ENCODE measurements around the gene TUBB2A.
A peak's percentile ranks its signal among the peaks of the same experiment; 100 is the strongest.
"Not testable (repeated sequence)": the region's sequence is repeated elsewhere in the genome, so short reads cannot be mapped to it uniquely, and the experiment has no call there.

The TUBB2A gene

GRCh38 chr6:3139090-3139903 lies 18.0 kb downstream of the TUBB2A start:
- no peaks in the 10 kb centered on the region for H3K27me3 Mint-ChIP-seq
- H3K4me3 Mint-ChIP-seq = no peak overlapping the region
- H3K4me1 Mint-ChIP-seq = no peaks in the 10 kb centered on the region
- H3K27ac Mint-ChIP-seq (ENCODE audit: low read depth) = no peak overlapping the region
- no peak for ATAC-seq (replicated peaks; ENCODE audit: extremely low read depth, poor library complexity, severe bottlenecking)
- DNase-seq (ENCODE audit: low spot score in 2 of 2) = no peak
- peaks cover 4% of the 10 kb centered on the region for H3K36me3 Mint-ChIP-seq (ENCODE audit: insufficient read depth)
- no peaks in the 10 kb centered on the region for H3K9me3 Mint-ChIP-seq

- Mint-ChIP-seq H3K4me1 (no peaks in the 10 kb centered on the region), H3K27me3 (no peaks in the 10 kb centered on the region), H3K9me3 (no peaks in the 10 kb centered on the region), H3K27ac (ENCODE audit: low read depth) (no peak overlapping the region), H3K4me3 (no peak overlapping the region), H3K36me3 (ENCODE audit: insufficient read depth) (peaks cover 4% of the 10 kb centered on the region)
- DNase-seq (ENCODE audit: low spot score in 2 of 2) (no peak), ATAC-seq (replicated peaks; ENCODE audit: extremely low read depth, poor library complexity, severe bottlenecking) (no peak)
Observed at GRCh38 chr6:3138341-3138740, 19.0 kb downstream of the TUBB2A start.

DNA sequence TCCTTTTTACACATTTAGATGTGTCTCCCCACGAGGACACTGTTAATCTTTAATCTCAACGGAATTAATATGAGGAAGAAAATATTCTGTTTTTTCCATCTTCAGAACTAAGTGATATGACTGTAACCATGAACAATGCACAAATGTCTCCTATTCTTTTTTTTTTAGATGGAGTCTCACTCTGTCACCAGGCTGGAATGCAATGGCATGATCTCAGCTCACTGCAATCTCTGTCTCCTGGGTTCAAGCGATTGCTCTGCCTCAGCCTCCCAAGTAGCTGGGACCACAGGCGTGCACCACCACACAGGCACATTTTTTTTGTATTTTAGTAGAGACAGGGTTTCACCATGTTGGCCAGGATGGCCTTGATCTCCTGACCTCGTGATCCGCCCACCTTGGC lies 19.5 kb downstream of the TUBB2A start:
- not testable (repeated sequence) for DNase-seq (ENCODE audit: low spot score in 2 of 2); H3K9me3 Mint-ChIP-seq; H3K4me3 Mint-ChIP-seq; ATAC-seq (replicated peaks; ENCODE audit: extremely low read depth, poor library complexity, severe bottlenecking); H3K27ac Mint-ChIP-seq (ENCODE audit: low read depth); H3K36me3 Mint-ChIP-seq (ENCODE audit: insufficient read depth); H3K27me3 Mint-ChIP-seq; H3K4me1 Mint-ChIP-seq

- Mint-ChIP-seq H3K27me3 (no peaks in the 10 kb centered on the region), H3K9me3 (no peaks in the 10 kb centered on the region), H3K4me3 (no peak overlapping the region), H3K4me1 (no peaks in the 10 kb centered on the region), H3K36me3 (ENCODE audit: insufficient read depth) (peaks cover 4% of the 10 kb centered on the region), H3K27ac (ENCODE audit: low read depth) (no peak overlapping the region)
- ATAC-seq (replicated peaks; ENCODE audit: extremely low read depth, poor library complexity, severe bottlenecking) (no peak), DNase-seq (ENCODE audit: low spot score in 2 of 2) (no peak)
Observed at GRCh38 chr6:3137057-3137777, 20.1 kb downstream of the TUBB2A start.

- ATAC-seq (replicated peaks; ENCODE audit: extremely low read depth, poor library complexity, severe bottlenecking) = no peak
- Mint-ChIP-seq H3K27ac (ENCODE audit: low read depth) (no peak overlapping the region), H3K36me3 (ENCODE audit: insufficient read depth) (peaks cover 4% of the 10 kb centered on the region), H3K4me1 (no peaks in the 10 kb centered on the region), H3K9me3 (no peaks in the 10 kb centered on the region), H3K27me3 (no peaks in the 10 kb centered on the region), H3K4me3 (no peak overlapping the region)
- DNase-seq (ENCODE audit: low spot score in 2 of 2) = no peak
Observed at GRCh38 chr6:3136292-3137011, 20.9 kb downstream of the TUBB2A start.

DNA sequence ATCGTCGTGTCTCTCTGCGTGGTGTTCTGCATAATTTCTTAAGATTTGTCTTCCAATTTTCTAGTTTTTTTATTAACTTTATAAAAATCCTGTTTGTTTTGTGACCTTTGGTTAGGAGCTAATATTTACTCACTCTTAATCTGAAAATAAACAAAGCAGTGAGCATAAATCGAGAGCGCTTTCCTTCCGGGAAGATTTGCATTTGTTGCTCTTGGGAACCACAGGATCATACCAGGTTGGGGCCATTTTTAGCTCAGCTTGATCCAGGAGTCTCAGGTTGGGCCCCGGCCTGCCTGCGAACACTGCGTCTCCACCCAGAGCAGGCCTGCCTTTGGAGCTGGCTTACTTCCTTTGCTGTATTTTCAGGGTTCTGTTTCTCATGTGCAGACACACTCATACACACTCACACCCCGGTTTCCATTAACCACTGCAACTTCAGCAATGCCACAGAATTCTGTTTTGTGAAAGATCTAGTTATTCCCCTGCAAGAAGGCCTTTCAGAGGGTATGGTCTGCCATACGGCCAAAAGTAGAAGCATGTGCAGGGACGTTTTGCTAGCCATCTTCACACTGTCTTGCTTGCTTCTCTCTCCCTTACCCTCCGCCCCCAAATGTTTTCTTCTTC lies 21.6 kb downstream of the TUBB2A start:
- Mint-ChIP-seq H3K27me3 (no peaks in the 10 kb centered on the region), H3K9me3 (no peaks in the 10 kb centered on the region), H3K27ac (ENCODE audit: low read depth) (no peak overlapping the region), H3K4me1 (no peaks in the 10 kb centered on the region), H3K36me3 (ENCODE audit: insufficient read depth) (peaks cover 4% of the 10 kb centered on the region), H3K4me3 (no peak overlapping the region)
- DNase-seq (ENCODE audit: low spot score in 2 of 2) (no peak), ATAC-seq (replicated peaks; ENCODE audit: extremely low read depth, poor library complexity, severe bottlenecking) (no peak)

- ATAC-seq (replicated peaks; ENCODE audit: extremely low read depth, poor library complexity, severe bottlenecking) (no peak), DNase-seq (ENCODE audit: low spot score in 2 of 2) (no peak)
- Mint-ChIP-seq H3K4me3 (no peak overlapping the region), H3K27me3 (no peaks in the 10 kb centered on the region), H3K36me3 (ENCODE audit: insufficient read depth) (peaks cover 4% of the 10 kb centered on the region), H3K27ac (ENCODE audit: low read depth) (no peak overlapping the region), H3K4me1 (no peaks in the 10 kb centered on the region), H3K9me3 (no peaks in the 10 kb centered on the region)
Observed at GRCh38 chr6:3133515-3133914, 23.8 kb downstream of the TUBB2A start.

- no peak overlapping the region for H3K27ac Mint-ChIP-seq (ENCODE audit: low read depth)
- H3K4me1 Mint-ChIP-seq = no peaks in the 10 kb centered on the region
- H3K36me3 Mint-ChIP-seq (ENCODE audit: insufficient read depth) = peaks cover 4% of the 10 kb centered on the region
- no peak overlapping the region for H3K4me3 Mint-ChIP-seq
- DNase-seq (ENCODE audit: low spot score in 2 of 2) = no peak
- H3K27me3 Mint-ChIP-seq = no peaks in the 10 kb centered on the region
- no peak for ATAC-seq (replicated peaks; ENCODE audit: extremely low read depth, poor library complexity, severe bottlenecking)
- H3K9me3 Mint-ChIP-seq = no peaks in the 10 kb centered on the region
Observed at GRCh38 chr6:3131695-3132094, 25.6 kb downstream of the TUBB2A start.

GRCh38 chr6:3128356-3129108 lies 28.8 kb downstream of the TUBB2A start:
- no peak for ATAC-seq (replicated peaks; ENCODE audit: extremely low read depth, poor library complexity, severe bottlenecking)
- peaks cover 8% of the 10 kb centered on the region for H3K36me3 Mint-ChIP-seq (ENCODE audit: insufficient read depth)
- H3K27ac Mint-ChIP-seq (ENCODE audit: low read depth) = no peak overlapping the region

GRCh38 chr6:3125815-3126214 lies 31.5 kb downstream of the TUBB2A start:
- H3K27me3 Mint-ChIP-seq = no peaks in the 10 kb centered on the region
- no peaks in the 10 kb centered on the region for H3K9me3 Mint-ChIP-seq
- DNase-seq (ENCODE audit: low spot score in 2 of 2) = no peak
- H3K4me1 Mint-ChIP-seq = no peaks in the 10 kb centered on the region
- H3K27ac Mint-ChIP-seq (ENCODE audit: low read depth) = peak overlapping the region; percentile 35
- no peak overlapping the region for H3K4me3 Mint-ChIP-seq
- ATAC-seq (replicated peaks; ENCODE audit: extremely low read depth, poor library complexity, severe bottlenecking) = no peak
- peaks cover 8% of the 10 kb centered on the region for H3K36me3 Mint-ChIP-seq (ENCODE audit: insufficient read depth)

More at GRCh38 chr6:3128356-3129108, 28.8 kb downstream of the TUBB2A start:
- no peak overlapping the region for H3K4me3 Mint-ChIP-seq
- H3K4me1 Mint-ChIP-seq = no peaks in the 10 kb centered on the region
- no peaks in the 10 kb centered on the region for H3K9me3 Mint-ChIP-seq
- no peaks in the 10 kb centered on the region for H3K27me3 Mint-ChIP-seq
- DNase-seq (ENCODE audit: low spot score in 2 of 2) = no peak

DNA sequence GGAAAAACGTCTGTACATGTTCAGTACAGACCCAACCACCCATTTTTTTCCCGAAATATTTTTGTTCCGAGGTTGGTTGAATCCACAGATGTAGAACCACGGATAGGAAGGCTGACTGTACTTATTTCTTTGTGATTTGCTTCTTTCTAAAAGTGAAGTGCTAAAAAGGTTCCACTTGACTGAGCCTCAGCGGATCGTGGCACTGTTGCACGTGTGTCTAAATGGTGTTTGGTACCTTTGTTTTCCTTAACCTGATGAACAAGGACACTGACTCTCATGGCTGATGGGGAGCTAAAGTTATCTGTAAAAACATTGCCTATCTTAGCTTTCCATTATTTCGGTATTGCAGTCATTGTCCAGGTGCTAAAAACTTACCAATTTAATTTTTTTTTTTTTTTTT lies 32.7 kb downstream of the TUBB2A start:
- Mint-ChIP-seq H3K27ac (ENCODE audit: low read depth) (no peak overlapping the region), H3K9me3 (no peaks in the 10 kb centered on the region), H3K36me3 (ENCODE audit: insufficient read depth) (peaks cover 8% of the 10 kb centered on the region), H3K27me3 (no peaks in the 10 kb centered on the region), H3K4me3 (no peak overlapping the region), H3K4me1 (no peaks in the 10 kb centered on the region)
- DNase-seq (ENCODE audit: low spot score in 2 of 2) = no peak
- no peak for ATAC-seq (replicated peaks; ENCODE audit: extremely low read depth, poor library complexity, severe bottlenecking)

- peaks cover 10% of the 10 kb centered on the region for H3K36me3 Mint-ChIP-seq (ENCODE audit: insufficient read depth)
- H3K27me3 Mint-ChIP-seq = no peaks in the 10 kb centered on the region
- H3K4me1 Mint-ChIP-seq = peaks cover 10% of the 10 kb centered on the region
- H3K27ac Mint-ChIP-seq (ENCODE audit: low read depth) = no peak overlapping the region
- H3K9me3 Mint-ChIP-seq = no peaks in the 10 kb centered on the region
- ATAC-seq (replicated peaks; ENCODE audit: extremely low read depth, poor library complexity, severe bottlenecking) = no peak
- no peak for DNase-seq (ENCODE audit: low spot score in 2 of 2)
- H3K4me3 Mint-ChIP-seq = no peak overlapping the region
Observed at GRCh38 chr6:3122823-3123182, 34.5 kb downstream of the TUBB2A start.

Measured in central memory CD8-positive, alpha-beta T cell (primary cell).